OCI-LY1 (cell line): Measurements from ENCODE around the gene TBC1D22B.
"Not testable (repeated sequence)": the region's sequence is repeated elsewhere in the genome, so short reads cannot be mapped to it uniquely, and the experiment has no call there.

ENCODE experiments used
- H2AFZ ChIP-seq: fragments of 200-600 bp; sonication (generic), shearing (Covaris generic); 2 replicates; pipeline ENCODE4 v1.6.0; 2014; ENCODE audit warnings: antibody characterized with exemption, mild to moderate bottlenecking, low read length
- H3F3A ChIP-seq: fragments of 200-600 bp; sonication (generic), shearing (Covaris generic); 2 replicates; pipeline ENCODE4 v1.6.0; 2014; ENCODE audit warnings: mild to moderate bottlenecking, antibody characterized with exemption, low read length, moderate library complexity; ENCODE audit not compliant: insufficient read depth
- H3K27ac ChIP-seq: fragments of 200-600 bp; sonication (generic); 2 replicates; pipeline ENCODE4 v1.5.1; 2014; ENCODE audit warnings: low read length, mixed run types, mild to moderate bottlenecking, low read depth; ENCODE audit not compliant: poor library complexity, severe bottlenecking
- H3K27me3 ChIP-seq: fragments of 200-600 bp; sonication (generic); 2 replicates; pipeline ENCODE4 v1.6.0; 2014; ENCODE audit warnings: antibody characterized with exemption, mild to moderate bottlenecking, low read length, moderate library complexity; ENCODE audit not compliant: insufficient read depth
- H3K36me3 ChIP-seq: fragments of 200-600 bp; sonication (generic); 2 replicates; pipeline ENCODE4 v1.6.1; 2014; ENCODE audit warnings: mild to moderate bottlenecking, antibody characterized with exemption, low read length, moderate library complexity, mixed read lengths; ENCODE audit not compliant: insufficient read depth
- H3K4me1 ChIP-seq: fragments of 200-600 bp; sonication (generic); 2 replicates; pipeline ENCODE4 v1.5.1; 2014; ENCODE audit warnings: mild to moderate bottlenecking, low read length, moderate library complexity; ENCODE audit not compliant: insufficient read depth, severe bottlenecking
- H3K4me2 ChIP-seq: fragments of 200-600 bp; sonication (generic), shearing (Covaris generic); 2 replicates; pipeline ENCODE4 v1.6.1; 2014; ENCODE audit warnings: low read length
- H3K4me3 ChIP-seq: fragments of 200-600 bp; sonication (generic); 2 replicates; pipeline ENCODE4 v1.5.1; 2014; ENCODE audit warnings: low read length, low read depth, mild to moderate bottlenecking, mixed read lengths; ENCODE audit not compliant: poor library complexity, severe bottlenecking
- H3K79me2 ChIP-seq: fragments of 200-600 bp; shearing (Covaris generic); 2 replicates; pipeline ENCODE4 v1.6.1; 2016; ENCODE audit warnings: mixed run types, low read length, mixed read lengths; ENCODE audit not compliant: insufficient read depth
- H3K9ac ChIP-seq: fragments of 200-600 bp; sonication (generic), shearing (Covaris generic); 2 replicates; pipeline ENCODE4 v1.6.1; 2014; ENCODE audit warnings: mild to moderate bottlenecking, low read length, mixed read lengths
- H3K9me2 ChIP-seq: fragments of 200-600 bp; sonication (generic), shearing (Covaris generic); 2 replicates; pipeline ENCODE4 v1.6.1; 2014; ENCODE audit warnings: low read depth, mild to moderate bottlenecking, low read length, mixed read lengths
- H3K9me3 ChIP-seq: fragments of 200-600 bp; shearing (Covaris generic); 2 replicates; pipeline ENCODE4 v1.6.1; 2014; ENCODE audit warnings: low read length, mixed read lengths
- H4K20me1 ChIP-seq: fragments of 200-600 bp; sonication (generic), shearing (Covaris generic); 2 replicates; pipeline ENCODE4 v1.6.0; 2016; ENCODE audit warnings: mild to moderate bottlenecking, low read length; ENCODE audit not compliant: insufficient read depth
- EZH2 ChIP-seq: fragments of 200-600 bp; sonication (generic), shearing (Covaris generic); IDR thresholded peaks from 2 replicates; pipeline ENCODE4 v1.8.0; 2017; ENCODE audit warnings: borderline replicate concordance, mixed run types, mild to moderate bottlenecking, antibody characterized with exemption, low read length, moderate library complexity, mixed read lengths
- TF ChIP-seq, protein P1 (sequence below): fragments of 200-600 bp; sonication (generic), shearing (Covaris generic); IDR thresholded peaks from 2 replicates; pipeline ENCODE4 v1.5.1; 2017; ENCODE audit warnings: mild to moderate bottlenecking, antibody characterized with exemption, low read length, moderate library complexity, mixed read lengths

TBC1D22B gene

DNA sequence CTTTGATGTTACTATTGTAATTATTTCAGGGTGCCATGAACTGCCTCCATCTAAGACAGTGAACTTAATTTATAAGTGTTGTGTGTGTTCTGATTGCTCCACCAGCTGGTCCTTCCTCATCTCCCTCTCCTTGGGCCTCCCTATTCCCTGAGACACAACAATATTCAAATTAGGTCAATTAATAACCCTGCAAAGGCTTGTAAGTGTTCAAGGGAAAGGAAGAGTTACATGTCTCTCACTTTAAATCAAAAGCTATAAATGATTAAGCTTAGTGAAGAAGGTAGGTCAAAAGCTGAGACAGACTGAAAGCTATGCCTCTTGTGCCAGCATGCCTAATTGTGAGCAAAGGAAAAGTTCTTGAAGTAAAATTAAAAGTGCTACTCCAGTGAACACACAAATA, 35.9 kb downstream of the TBC1D22B start:
- TF ChIP-seq, protein P1, sequence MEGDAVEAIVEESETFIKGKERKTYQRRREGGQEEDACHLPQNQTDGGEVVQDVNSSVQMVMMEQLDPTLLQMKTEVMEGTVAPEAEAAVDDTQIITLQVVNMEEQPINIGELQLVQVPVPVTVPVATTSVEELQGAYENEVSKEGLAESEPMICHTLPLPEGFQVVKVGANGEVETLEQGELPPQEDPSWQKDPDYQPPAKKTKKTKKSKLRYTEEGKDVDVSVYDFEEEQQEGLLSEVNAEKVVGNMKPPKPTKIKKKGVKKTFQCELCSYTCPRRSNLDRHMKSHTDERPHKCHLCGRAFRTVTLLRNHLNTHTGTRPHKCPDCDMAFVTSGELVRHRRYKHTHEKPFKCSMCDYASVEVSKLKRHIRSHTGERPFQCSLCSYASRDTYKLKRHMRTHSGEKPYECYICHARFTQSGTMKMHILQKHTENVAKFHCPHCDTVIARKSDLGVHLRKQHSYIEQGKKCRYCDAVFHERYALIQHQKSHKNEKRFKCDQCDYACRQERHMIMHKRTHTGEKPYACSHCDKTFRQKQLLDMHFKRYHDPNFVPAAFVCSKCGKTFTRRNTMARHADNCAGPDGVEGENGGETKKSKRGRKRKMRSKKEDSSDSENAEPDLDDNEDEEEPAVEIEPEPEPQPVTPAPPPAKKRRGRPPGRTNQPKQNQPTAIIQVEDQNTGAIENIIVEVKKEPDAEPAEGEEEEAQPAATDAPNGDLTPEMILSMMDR = no peak
- no peak for TF ChIP-seq EZH2
- H3K36me3 ChIP-seq = peaks cover 38% of the 10 kb centered on the region
- no peak overlapping the region for H3K4me2 ChIP-seq
- H4K20me1 ChIP-seq = no peaks in the 10 kb centered on the region
- H3F3A ChIP-seq = no peaks in the 10 kb centered on the region
- H3K4me1 ChIP-seq = no peaks in the 10 kb centered on the region
- H3K9ac ChIP-seq = no peak overlapping the region
- H3K79me2 ChIP-seq = no peaks in the 10 kb centered on the region
- no peaks in the 10 kb centered on the region for H3K9me3 ChIP-seq
- no peak overlapping the region for H3K4me3 ChIP-seq
- H3K27ac ChIP-seq = no peak overlapping the region
- H2AFZ ChIP-seq = no peak overlapping the region
- H3K9me2 ChIP-seq = no peaks in the 10 kb centered on the region
- no peaks in the 10 kb centered on the region for H3K27me3 ChIP-seq

GRCh38 chr6:37297637-37298036, 40.1 kb downstream of the TBC1D22B start:
- H3F3A ChIP-seq, H3K9me3 ChIP-seq: not testable (repeated sequence)

GRCh38 chr6:37298958-37299357, 41.4 kb downstream of the TBC1D22B start:
- H3K9ac ChIP-seq = no peak overlapping the region

More at GRCh38 chr6:37297637-37298036, 40.1 kb downstream of the TBC1D22B start:
- H3K27ac ChIP-seq, H2AFZ ChIP-seq, H3K9me2 ChIP-seq, H4K20me1 ChIP-seq, H3K4me2 ChIP-seq, H3K27me3 ChIP-seq, H3K9ac ChIP-seq, H3K4me3 ChIP-seq, H3K79me2 ChIP-seq, H3K4me1 ChIP-seq: not testable (repeated sequence)
- peaks cover 25% of the 10 kb centered on the region for H3K36me3 ChIP-seq

DNA sequence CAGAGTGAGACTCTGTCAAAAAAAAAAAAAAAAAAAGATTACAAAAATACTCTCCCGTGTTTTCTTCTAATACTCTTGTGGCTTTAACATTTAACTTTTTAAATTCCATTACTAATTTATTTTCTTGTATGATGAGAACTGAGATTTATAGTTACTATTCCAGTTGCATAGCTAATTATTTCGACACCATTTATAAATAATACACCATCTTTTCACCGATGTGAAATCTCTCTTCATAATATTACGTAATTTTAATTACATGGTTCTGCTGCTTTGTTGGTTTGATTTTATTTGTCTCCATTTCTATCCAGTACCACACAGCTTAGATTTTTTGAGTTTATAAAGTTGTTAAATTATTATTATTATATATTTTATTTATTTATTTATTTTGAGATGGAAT, 42.4 kb downstream of the TBC1D22B start:
- H3F3A ChIP-seq = no peaks in the 10 kb centered on the region
- H3K4me3 ChIP-seq = no peak overlapping the region
- H3K4me2 ChIP-seq = no peak overlapping the region
- peaks cover 20% of the 10 kb centered on the region for H3K36me3 ChIP-seq
- no peak overlapping the region for H3K9ac ChIP-seq
- no peaks in the 10 kb centered on the region for H3K79me2 ChIP-seq
- H3K27ac ChIP-seq = no peak overlapping the region
- no peaks in the 10 kb centered on the region for H3K9me2 ChIP-seq
- H2AFZ ChIP-seq = no peak overlapping the region
- TF ChIP-seq, protein P1 = no peak
- no peak for TF ChIP-seq EZH2
- H3K9me3 ChIP-seq = no peaks in the 10 kb centered on the region
- no peaks in the 10 kb centered on the region for H4K20me1 ChIP-seq
- no peaks in the 10 kb centered on the region for H3K4me1 ChIP-seq
- H3K27me3 ChIP-seq = no peaks in the 10 kb centered on the region

More at GRCh38 chr6:37298958-37299357, 41.4 kb downstream of the TBC1D22B start:
- H3K9me3 ChIP-seq = no peaks in the 10 kb centered on the region
- H4K20me1 ChIP-seq = no peaks in the 10 kb centered on the region
- no peaks in the 10 kb centered on the region for H3K79me2 ChIP-seq
- TF ChIP-seq, protein P1 = no peak
- TF ChIP-seq EZH2 = no peak
- H3K4me1 ChIP-seq = no peaks in the 10 kb centered on the region
- no peaks in the 10 kb centered on the region for H3K27me3 ChIP-seq
- H3K4me3 ChIP-seq = no peak overlapping the region
- no peak overlapping the region for H3K4me2 ChIP-seq
- H3K36me3 ChIP-seq = peaks cover 26% of the 10 kb centered on the region
- H3K27ac ChIP-seq = no peak overlapping the region
- no peaks in the 10 kb centered on the region for H3F3A ChIP-seq
- H2AFZ ChIP-seq = no peak overlapping the region
- no peaks in the 10 kb centered on the region for H3K9me2 ChIP-seq
